GM10248 (cell line): Measurements from ENCODE around the gene PRKN.

Experiments used
- CTCF ChIA-PET: fragments of 300-600 bp; sonication (Branson Sonifier 250); formaldehyde crosslinking; extraction: SDS; loops from one replicate; lab custom pipeline; 2021; ENCODE audit warnings: antibody characterized with exemption; lab: Yijun Ruan, JAX
- POLR2A ChIA-PET: fragments of 350-650 bp; sonication (Branson Sonifier 250); formaldehyde crosslinking; extraction: SDS; loops from one replicate; lab custom pipeline; 2020; ENCODE audit warnings: antibody characterized with exemption; lab: Yijun Ruan, JAX
- DNase-seq: peaks from one replicate; pipeline ENCODE4 v3.0.0; 2012; ENCODE audit errors: extremely low spot score
- TF ChIP-seq, protein P1 (sequence below): IDR thresholded peaks from 2 replicates; pipeline ENCODE4 v1.5.1; 2012; ENCODE audit warnings: mild to moderate bottlenecking, low read depth; ENCODE audit errors: extremely low read depth, missing control alignments, control extremely low read depth

PRKN gene

DNA sequence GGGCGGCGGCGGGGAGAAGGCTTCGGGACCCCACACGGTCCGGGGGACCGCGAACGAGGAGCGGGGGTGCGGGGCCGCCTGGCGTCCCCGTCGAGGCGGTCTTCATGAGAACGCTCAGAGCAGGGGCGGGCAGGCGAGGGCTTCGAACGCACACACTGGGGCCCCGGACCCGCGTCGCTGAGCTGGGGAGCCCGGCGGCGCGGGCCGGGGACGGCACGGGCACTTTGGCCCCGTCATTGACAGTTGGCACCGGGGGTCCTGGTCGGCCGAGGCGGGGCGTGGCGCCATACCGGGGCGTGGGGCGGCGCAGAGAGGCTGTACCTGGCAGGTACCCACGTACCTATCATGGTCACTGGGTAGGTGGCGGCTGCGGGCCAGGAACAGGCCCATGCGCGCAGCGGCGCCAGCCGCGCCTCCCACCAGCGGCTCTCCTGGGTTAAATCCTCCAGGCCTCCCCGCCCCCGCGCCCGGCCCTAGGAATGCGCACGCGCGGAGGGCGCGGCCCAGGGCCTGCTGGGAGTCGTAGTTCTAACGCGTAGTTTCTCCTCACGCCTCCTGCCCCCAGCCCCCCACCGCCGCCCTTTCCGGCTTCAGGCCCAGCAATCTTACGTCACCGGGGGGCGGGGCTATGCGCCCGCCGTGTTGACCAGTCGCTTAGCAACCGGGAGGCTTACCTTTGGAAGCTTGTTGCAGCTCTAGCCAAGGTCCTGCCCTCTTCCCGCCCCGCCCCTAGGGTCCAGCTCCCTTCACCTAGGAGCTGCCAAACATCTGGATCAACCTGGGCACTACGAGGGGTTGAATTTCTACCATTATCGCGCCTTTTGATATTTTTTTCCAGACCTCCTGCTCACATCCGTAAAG, at the start of gene PRKN, which contains the start of gene PACRG:
Gene PRKN, minus strand, starts transcription at position 445 of the 861 bp plus-strand sequence.
Gene PACRG, plus strand, starts transcription at position 653 of the 861 bp plus-strand sequence.
- CTCF ChIA-PET = interaction anchor here (2.1 kb wide), 1 partner anchor 11 kb away, joined by 9 read pairs; no protein-coding TSS in a partner anchor

DNA sequence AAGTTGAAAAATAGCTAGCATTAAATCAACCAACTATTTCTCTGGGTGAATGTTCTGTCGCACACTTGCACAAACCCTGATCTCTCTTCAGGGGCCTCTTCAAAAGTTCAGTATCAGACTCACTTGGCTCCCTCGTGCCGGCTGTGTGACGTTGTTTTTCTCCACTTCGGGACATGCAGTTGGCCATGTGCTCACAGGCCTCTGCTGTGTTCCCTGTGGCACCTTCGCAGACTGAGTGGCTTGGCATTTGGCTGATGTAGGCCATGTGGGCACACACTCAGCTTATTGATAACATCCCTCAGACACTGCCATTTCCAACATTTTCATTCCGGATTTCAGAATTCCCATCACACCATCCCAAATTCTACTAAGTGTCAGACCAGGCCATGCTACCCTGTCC, 49.5 kb upstream of the PRKN start:
- no peak for DNase-seq
- TF ChIP-seq, protein P1, sequence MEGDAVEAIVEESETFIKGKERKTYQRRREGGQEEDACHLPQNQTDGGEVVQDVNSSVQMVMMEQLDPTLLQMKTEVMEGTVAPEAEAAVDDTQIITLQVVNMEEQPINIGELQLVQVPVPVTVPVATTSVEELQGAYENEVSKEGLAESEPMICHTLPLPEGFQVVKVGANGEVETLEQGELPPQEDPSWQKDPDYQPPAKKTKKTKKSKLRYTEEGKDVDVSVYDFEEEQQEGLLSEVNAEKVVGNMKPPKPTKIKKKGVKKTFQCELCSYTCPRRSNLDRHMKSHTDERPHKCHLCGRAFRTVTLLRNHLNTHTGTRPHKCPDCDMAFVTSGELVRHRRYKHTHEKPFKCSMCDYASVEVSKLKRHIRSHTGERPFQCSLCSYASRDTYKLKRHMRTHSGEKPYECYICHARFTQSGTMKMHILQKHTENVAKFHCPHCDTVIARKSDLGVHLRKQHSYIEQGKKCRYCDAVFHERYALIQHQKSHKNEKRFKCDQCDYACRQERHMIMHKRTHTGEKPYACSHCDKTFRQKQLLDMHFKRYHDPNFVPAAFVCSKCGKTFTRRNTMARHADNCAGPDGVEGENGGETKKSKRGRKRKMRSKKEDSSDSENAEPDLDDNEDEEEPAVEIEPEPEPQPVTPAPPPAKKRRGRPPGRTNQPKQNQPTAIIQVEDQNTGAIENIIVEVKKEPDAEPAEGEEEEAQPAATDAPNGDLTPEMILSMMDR = no peak
- ChIA-PET POLR2A (no interaction called here), CTCF (no interaction called here)

More for the DNA sequence above, at the start of gene PRKN, which contains the start of gene PACRG:
- POLR2A ChIA-PET = no interaction called here
- peak; percentile 95 for DNase-seq
- TF ChIP-seq, protein P1 = no peak

DNA sequence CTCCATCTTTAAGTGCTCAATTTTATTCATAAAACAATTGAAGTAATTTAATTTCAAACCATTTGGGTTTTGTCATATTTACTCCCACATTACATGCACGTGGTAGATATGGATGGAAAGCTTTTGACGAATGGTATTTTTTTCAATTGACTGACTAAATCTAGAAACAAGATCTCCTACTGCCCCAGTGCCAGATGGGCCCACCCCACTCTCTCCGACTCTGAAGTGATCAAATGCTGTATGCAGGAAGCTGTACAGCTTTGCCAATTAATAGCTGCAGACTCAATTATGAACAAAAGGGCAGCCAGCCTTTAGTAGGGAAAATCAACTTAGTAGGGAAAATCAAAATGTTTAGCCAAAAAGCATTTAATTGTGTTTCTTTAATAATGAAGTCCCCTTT, 46.4 kb upstream of the PRKN start:
- TF ChIP-seq, protein P1 = no peak
- ChIA-PET POLR2A (no interaction called here), CTCF (no interaction called here)
- DNase-seq = no peak

DNA sequence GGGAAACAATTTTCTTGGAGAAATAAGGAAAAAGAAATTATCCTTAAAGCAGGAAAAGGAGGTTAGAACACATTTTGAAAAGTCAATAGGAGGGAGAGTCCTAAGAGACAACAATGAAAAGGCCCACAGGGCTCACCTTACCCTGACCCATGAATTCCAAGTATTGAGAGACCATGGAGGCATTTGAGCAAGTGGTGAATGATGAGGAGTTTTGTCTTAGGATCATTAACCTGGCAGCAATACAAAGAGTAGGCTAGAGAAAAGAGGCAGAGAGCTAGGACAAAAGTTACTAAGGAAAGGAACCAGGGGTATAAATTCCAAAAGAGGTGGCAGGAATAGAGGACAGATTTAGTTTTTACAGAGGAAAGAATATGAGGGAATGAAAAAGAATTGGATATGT, 44.9 kb upstream of the PRKN start:
- TF ChIP-seq, protein P1 = no peak
- CTCF ChIA-PET = no interaction called here
- no peak for DNase-seq
- POLR2A ChIA-PET = no interaction called here

DNA sequence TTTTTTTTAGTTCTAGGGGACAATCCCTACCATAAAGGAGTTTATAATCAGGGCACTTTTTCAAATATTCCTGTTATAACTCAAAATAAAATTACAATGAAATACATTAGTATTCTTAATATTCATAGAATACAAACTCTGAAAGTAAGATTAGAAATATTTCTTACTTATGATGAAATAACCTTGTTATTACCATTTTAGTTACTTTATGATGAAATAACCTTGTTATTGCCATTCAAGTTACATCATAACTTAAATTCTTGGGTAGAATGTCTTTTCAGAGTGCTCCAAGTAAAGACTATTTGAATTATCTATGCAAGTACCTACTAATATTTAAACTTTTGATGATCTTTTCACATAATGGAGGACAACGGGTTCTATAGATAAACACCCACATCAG, 43.4 kb upstream of the PRKN start:
- TF ChIP-seq, protein P1 = no peak
- POLR2A ChIA-PET = no interaction called here
- DNase-seq = no peak
- CTCF ChIA-PET = interaction anchor here (1.2 kb wide), 1 partner anchor 9 kb away, joined by 3 read pairs; no protein-coding TSS in a partner anchor

DNA sequence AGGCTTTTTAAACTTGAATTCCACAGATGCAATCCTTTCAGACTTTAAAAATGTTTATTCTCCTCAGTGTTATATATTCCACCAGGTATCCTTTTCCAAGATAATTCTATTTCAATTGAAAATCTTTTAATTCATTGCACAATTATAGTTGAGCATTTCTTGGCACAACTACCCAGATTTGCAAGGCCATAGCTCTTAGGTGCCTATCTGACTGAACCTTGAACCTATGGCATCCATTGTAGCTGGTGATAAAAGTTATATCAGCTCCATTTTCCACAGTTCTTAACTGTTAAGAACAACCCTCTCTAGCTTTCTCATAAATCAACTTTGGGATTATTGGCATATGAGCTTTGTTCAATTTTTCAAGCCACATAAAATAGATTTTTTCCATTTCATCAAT, 42.6 kb upstream of the PRKN start:
- TF ChIP-seq, protein P1 = no peak
- ChIA-PET POLR2A (no interaction called here), CTCF (interaction anchor here (1.2 kb wide), 1 partner anchor 17 kb away, joined by 4 read pairs; no protein-coding TSS in a partner anchor)
- no peak for DNase-seq
